Thyroid gland (tissue), 4 donors: ENCODE data around the gene FAM120A.

Source experiments
- CTCF ChIP-seq, 6 experiments: fragments of 200-600 bp in 3 of 6; fragments of 450-650 bp in 3 of 6; sonication (generic) in 3 of 6; IDR thresholded peaks; one replicate each; pipeline ENCODE4 v1.5.1; 2016 to 2019; ENCODE audit warnings: antibody characterized with exemption in 6 of 6, mild to moderate bottlenecking in 2 of 6, inconsistent platforms in 1 of 6, moderate library complexity in 1 of 6
- POLR2A ChIP-seq, 2 donors: fragments of 450-650 bp; IDR thresholded peaks; one replicate each; pipeline ENCODE4 v1.6.1; 2017; ENCODE audit warnings: antibody characterized with exemption in 2 of 2, mild to moderate bottlenecking in 2 of 2, moderate library complexity in 1 of 2

GRCh38 chr9:93457006-93457405 lies 5.5 kb downstream of the FAM120A start:
- TF ChIP-seq CTCF (IDR thresholded peaks at IDR 0.05): no peak
- TF ChIP-seq POLR2A (IDR thresholded peaks at IDR 0.05): no peak
